Measurements from ENCODE around the gene ZC3H18. TPM values are rescaled to one million over a fixed set of nuclear protein-coding genes. Genes with fewer than 3 reads are reported as not detected.
A peak's percentile ranks its signal among the peaks of the same experiment; 100 is the strongest.
"Not testable (repeated sequence)": the region's sequence is repeated elsewhere in the genome, so short reads cannot be mapped to it uniquely, and the experiment has no call there.

Gene ZC3H18
- total RNA-seq, 1 donor from 2014 or later: 18.4 TPM

- no peaks in the 10 kb centered on the region for H3K36me3 ChIP-seq
- H3K27me3 ChIP-seq: no peaks in the 10 kb centered on the region
- H3K27ac ChIP-seq: peak overlapping the region; percentile 90
- peak overlapping the region; percentile 73 to 82 for H3K4me3 ChIP-seq
- H3K9me3 ChIP-seq: no peaks in the 10 kb centered on the region
- H3K4me1 ChIP-seq: peaks cover 9% of the 10 kb centered on the region
- no peak for TF ChIP-seq CTCF (IDR thresholded peaks at IDR 0.05)
- no peak for TF ChIP-seq POLR2A (IDR thresholded peaks at IDR 0.05)
- no peak for TF ChIP-seq POLR2AphosphoS5 (IDR thresholded peaks at IDR 0.05; ENCODE audit: insufficient read depth in 1 of 2, low read depth in 1 of 2)
- DNase-seq (ENCODE audit: extremely low spot score in 2 of 2): no peak
- intact Hi-C loops (cut with DNase I): no loop called here
Measured at GRCh38 chr16:88662222-88662842, 92.1 kb downstream of the ZC3H18 start.

GRCh38 chr16:88662843-88663606, 92.8 kb downstream of the ZC3H18 start, which contains the start of gene MVD:
TSS of gene MVD (minus strand) at chr16:88663091. CDS start at chr16:88663080, 11 bp downstream.
- Histone ChIP-seq H3K4me1 (peaks cover 9% of the 10 kb centered on the region), H3K36me3 (no peaks in the 10 kb centered on the region), H3K27ac (peak within 1 kb of the TSS; percentile 90), H3K27me3 (no peaks in the 10 kb centered on the region), H3K9me3 (no peaks in the 10 kb centered on the region), H3K4me3 (peak within 1 kb of the TSS; percentile 73 to 82)
- intact Hi-C loops (cut with DNase I): no loop called here
- TF ChIP-seq POLR2A (IDR thresholded peaks at IDR 0.05): peak in 1 of 2 donors; percentile 53
- TF ChIP-seq CTCF (IDR thresholded peaks at IDR 0.05): no peak
- TF ChIP-seq POLR2AphosphoS5 (IDR thresholded peaks at IDR 0.05; ENCODE audit: insufficient read depth in 1 of 2, low read depth in 1 of 2): peak; percentile 86 to 90
- peak in 1 of 2 donors; percentile 98 for DNase-seq (ENCODE audit: extremely low spot score in 2 of 2)

- no peak for DNase-seq (ENCODE audit: extremely low spot score in 2 of 2)
- H3K27ac ChIP-seq: no peak overlapping the region
- H3K27me3 ChIP-seq: no peaks in the 10 kb centered on the region
- H3K9me3 ChIP-seq: no peaks in the 10 kb centered on the region
- intact Hi-C loops (cut with DNase I): no loop called here
- no peak overlapping the region for H3K4me3 ChIP-seq
- no peaks in the 10 kb centered on the region for H3K36me3 ChIP-seq
- TF ChIP-seq POLR2A (IDR thresholded peaks at IDR 0.05): no peak
- TF ChIP-seq POLR2AphosphoS5 (IDR thresholded peaks at IDR 0.05; ENCODE audit: insufficient read depth in 1 of 2, low read depth in 1 of 2): no peak
- no peak for TF ChIP-seq CTCF (IDR thresholded peaks at IDR 0.05)
- peaks cover 9% of the 10 kb centered on the region for H3K4me1 ChIP-seq
Measured at GRCh38 chr16:88665148-88665547, 94.9 kb downstream of the ZC3H18 start.

- intact Hi-C loops (cut with DNase I): no loop called here
- no peak for DNase-seq (ENCODE audit: extremely low spot score in 2 of 2)
- Histone ChIP-seq H3K36me3 (no peaks in the 10 kb centered on the region), H3K4me1 (peaks cover 9% of the 10 kb centered on the region), H3K27me3 (no peaks in the 10 kb centered on the region), H3K27ac (no peak overlapping the region), H3K9me3 (no peaks in the 10 kb centered on the region), H3K4me3 (no peak overlapping the region)
- TF ChIP-seq POLR2AphosphoS5 (IDR thresholded peaks at IDR 0.05; ENCODE audit: insufficient read depth in 1 of 2, low read depth in 1 of 2) (no peak), POLR2A (IDR thresholded peaks at IDR 0.05) (no peak), CTCF (IDR thresholded peaks at IDR 0.05) (no peak)
Measured at GRCh38 chr16:88665570-88665969, 95.4 kb downstream of the ZC3H18 start.

GRCh38 chr16:88667461-88667860, 97.3 kb downstream of the ZC3H18 start:
- Histone ChIP-seq H3K9me3 (no peaks in the 10 kb centered on the region), H3K36me3 (no peaks in the 10 kb centered on the region), H3K27ac (no peak overlapping the region), H3K4me1 (peaks cover 2% of the 10 kb centered on the region), H3K4me3 (no peak overlapping the region), H3K27me3 (no peaks in the 10 kb centered on the region)
- DNase-seq (ENCODE audit: extremely low spot score in 2 of 2): no peak
- intact Hi-C loops (cut with DNase I): no loop called here
- no peak for TF ChIP-seq POLR2A (IDR thresholded peaks at IDR 0.05)
- no peak for TF ChIP-seq CTCF (IDR thresholded peaks at IDR 0.05)

- H3K36me3 ChIP-seq; H3K4me3 ChIP-seq; intact Hi-C loops (cut with DNase I); H3K27ac ChIP-seq; H3K9me3 ChIP-seq; H3K27me3 ChIP-seq; H3K4me1 ChIP-seq; DNase-seq (ENCODE audit: extremely low spot score in 2 of 2): not testable (repeated sequence)
Measured at GRCh38 chr16:88669493-88669892, 99.3 kb downstream of the ZC3H18 start.
